SKM-1 (cell line): ENCODE data around the gene THSD4.

Experiments used
- DNase-seq: peaks from one replicate; lab custom pipeline; 2025; ENCODE audit not compliant: unreplicated experiment; lab: John Stamatoyannopoulos, UW

THSD4 gene

GRCh38 chr15:71786673-71787072 lies 671.4 kb downstream of the THSD4 start:
- no peak for DNase-seq

- no peak for DNase-seq
Observed at GRCh38 chr15:71788646-71789579, 673.6 kb downstream of the THSD4 start.

GRCh38 chr15:71789616-71790015 lies 674.3 kb downstream of the THSD4 start:
- DNase-seq = no peak

- DNase-seq = no peak
Observed at GRCh38 chr15:71790081-71790480, 674.8 kb downstream of the THSD4 start.

- DNase-seq = no peak
Observed at GRCh38 chr15:71791975-71792374, 676.7 kb downstream of the THSD4 start.

- DNase-seq = no peak
Observed at GRCh38 chr15:71792521-71792920, 677.2 kb downstream of the THSD4 start.

GRCh38 chr15:71798641-71799040 lies 683.4 kb downstream of the THSD4 start:
- no peak for DNase-seq

- DNase-seq = no peak
Observed at GRCh38 chr15:71800190-71800589, 684.9 kb downstream of the THSD4 start.

- DNase-seq = peak; percentile 15
Observed at GRCh38 chr15:71800835-71801745, 685.8 kb downstream of the THSD4 start.

GRCh38 chr15:71801935-71802655 lies 686.8 kb downstream of the THSD4 start:
- DNase-seq = no peak

GRCh38 chr15:71802770-71803169 lies 687.5 kb downstream of the THSD4 start:
- DNase-seq = no peak

GRCh38 chr15:71804226-71804625 lies 689.0 kb downstream of the THSD4 start:
- no peak for DNase-seq

- DNase-seq = no peak
Observed at GRCh38 chr15:71804695-71805470, 689.6 kb downstream of the THSD4 start.

- DNase-seq = no peak
Observed at GRCh38 chr15:71806452-71806931, 691.2 kb downstream of the THSD4 start.

- DNase-seq = no peak
Observed at GRCh38 chr15:71807125-71807629, 691.9 kb downstream of the THSD4 start.

- no peak for DNase-seq
Observed at GRCh38 chr15:71807691-71808091, 692.4 kb downstream of the THSD4 start.

- no peak for DNase-seq
Observed at GRCh38 chr15:71808311-71809020, 693.2 kb downstream of the THSD4 start.

GRCh38 chr15:71809346-71809745 lies 694.1 kb downstream of the THSD4 start:
- DNase-seq = no peak

GRCh38 chr15:71810256-71811035 lies 695.2 kb downstream of the THSD4 start, which contains the start of gene NR2E3:
NR2E3 (plus strand) TSS chr15:71810554; CDS start chr15:71810744, 190 bp downstream.
- DNase-seq = no peak
